ENCODE data around the gene TEKT2.

GRCh38 chr1:36134031-36134430 lies 50.1 kb downstream of the TEKT2 start:
- TF ChIP-seq, protein P1, sequence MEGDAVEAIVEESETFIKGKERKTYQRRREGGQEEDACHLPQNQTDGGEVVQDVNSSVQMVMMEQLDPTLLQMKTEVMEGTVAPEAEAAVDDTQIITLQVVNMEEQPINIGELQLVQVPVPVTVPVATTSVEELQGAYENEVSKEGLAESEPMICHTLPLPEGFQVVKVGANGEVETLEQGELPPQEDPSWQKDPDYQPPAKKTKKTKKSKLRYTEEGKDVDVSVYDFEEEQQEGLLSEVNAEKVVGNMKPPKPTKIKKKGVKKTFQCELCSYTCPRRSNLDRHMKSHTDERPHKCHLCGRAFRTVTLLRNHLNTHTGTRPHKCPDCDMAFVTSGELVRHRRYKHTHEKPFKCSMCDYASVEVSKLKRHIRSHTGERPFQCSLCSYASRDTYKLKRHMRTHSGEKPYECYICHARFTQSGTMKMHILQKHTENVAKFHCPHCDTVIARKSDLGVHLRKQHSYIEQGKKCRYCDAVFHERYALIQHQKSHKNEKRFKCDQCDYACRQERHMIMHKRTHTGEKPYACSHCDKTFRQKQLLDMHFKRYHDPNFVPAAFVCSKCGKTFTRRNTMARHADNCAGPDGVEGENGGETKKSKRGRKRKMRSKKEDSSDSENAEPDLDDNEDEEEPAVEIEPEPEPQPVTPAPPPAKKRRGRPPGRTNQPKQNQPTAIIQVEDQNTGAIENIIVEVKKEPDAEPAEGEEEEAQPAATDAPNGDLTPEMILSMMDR (conservative IDR thresholded peaks at IDR 0.05 in 1 of 2, IDR thresholded peaks at IDR 0.05 in 1 of 2; ENCODE audit: low read depth in 1 of 2, low read length in 2 of 2): no peak
- no peak for TF ChIP-seq EZH2 (IDR thresholded peaks at IDR 0.05; ENCODE audit: low read length, missing control alignments)

Data from fibroblast of lung (primary cell).